T-helper 9 cell (primary cell): ENCODE results near the gene CEP128.

Experiments used
- DNase-seq: peaks from one replicate; pipeline ENCODE4 v3.0.0-alpha.2; 2020

CEP128 gene

DNA sequence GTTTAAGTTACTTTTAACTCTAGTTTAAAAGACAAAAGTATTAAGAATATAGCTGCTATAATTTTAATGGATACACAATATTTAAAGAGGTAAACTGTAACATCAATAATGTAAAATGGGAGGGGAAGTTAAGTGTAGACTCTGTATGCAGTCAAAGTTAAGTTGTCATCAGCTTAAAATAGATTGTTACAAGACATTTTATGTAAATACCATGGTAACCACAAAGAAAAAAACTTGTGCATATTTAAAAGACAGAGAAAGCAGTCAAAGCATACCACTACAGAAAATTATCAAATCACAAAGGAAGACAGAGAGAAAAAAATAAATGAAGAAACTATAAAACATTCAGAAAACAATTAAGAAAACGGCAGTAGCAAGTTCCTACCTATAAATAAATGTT is 73.3 kb downstream of the CEP128 start:
- DNase-seq: no peak

GRCh38 chr14:80867798-80868197 is 73.7 kb downstream of the CEP128 start:
- no peak for DNase-seq

- DNase-seq: no peak
Observed at GRCh38 chr14:80867091-80867490, 74.4 kb downstream of the CEP128 start.

GRCh38 chr14:80865565-80865964 is 76.0 kb downstream of the CEP128 start:
- no peak for DNase-seq

DNA sequence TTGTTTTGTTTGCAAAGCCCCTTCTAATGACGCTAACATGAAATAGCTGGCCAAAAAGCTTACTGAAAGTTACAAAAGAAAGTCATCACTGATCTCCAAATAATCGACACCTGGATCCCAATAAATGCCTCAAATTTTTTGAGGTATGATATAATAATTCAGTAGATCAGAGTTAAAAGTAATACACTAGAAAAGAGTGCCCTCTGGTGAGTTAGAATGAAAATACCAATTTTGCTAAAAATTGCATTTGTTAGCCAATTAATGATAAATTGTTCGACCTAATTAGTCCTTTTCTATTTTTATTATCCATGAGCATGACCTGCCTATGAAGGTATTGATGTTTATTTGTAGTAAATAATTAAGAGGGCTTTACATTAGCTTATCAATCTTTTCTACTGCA is 78.6 kb downstream of the CEP128 start:
- DNase-seq: no peak

GRCh38 chr14:80862541-80862940 is 79.0 kb downstream of the CEP128 start:
- DNase-seq: no peak

DNA sequence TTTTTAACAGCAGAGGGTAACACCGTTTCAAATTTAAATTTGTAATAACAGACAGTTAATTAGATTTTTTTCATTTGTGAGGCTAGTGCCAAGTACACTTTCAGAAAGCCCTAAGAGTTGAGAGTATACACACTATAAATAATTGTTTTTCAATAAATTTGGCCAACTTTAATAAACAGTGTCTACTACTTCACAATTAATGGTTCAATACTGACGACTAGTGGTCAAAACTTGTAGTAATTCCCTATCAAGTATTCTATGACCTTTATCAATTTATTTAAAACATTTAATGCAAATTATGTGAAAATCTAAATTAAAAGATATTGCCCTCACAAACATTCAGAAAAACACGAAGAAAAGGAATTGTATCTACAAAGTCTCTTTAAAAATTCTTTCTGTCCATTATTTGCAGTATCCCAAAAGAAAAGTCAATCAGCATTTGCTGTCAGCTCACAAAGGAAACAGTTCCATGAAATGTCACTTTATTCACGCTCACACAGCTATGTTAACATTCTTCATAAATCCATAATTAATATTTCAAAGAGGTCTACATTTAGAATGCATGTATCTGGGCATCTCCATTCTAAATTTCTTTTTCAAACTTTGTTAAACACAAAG is 91.2 kb downstream of the CEP128 start:
- DNase-seq: no peak

- no peak for DNase-seq
Observed at GRCh38 chr14:80847070-80847469, 94.5 kb downstream of the CEP128 start.

GRCh38 chr14:80845856-80846255 is 95.7 kb downstream of the CEP128 start:
- DNase-seq: no peak

DNA sequence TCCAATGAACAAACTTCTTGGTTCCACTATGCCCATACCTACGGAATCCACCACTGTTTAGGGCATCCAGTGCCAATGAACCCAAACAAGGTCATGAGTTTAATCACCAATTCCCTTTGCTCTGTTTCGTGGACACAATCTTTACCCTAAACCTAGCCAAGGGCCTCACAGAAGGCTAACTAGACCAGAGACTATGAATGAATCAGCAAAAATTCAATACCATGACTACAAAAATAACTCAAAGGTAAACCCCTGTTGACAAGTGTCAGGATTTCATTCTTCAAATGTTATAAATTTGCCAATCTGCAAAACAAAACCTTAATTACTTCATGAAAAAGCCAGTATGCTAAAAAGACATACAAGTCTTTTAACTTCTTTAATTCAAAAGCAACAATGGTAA is 96.7 kb downstream of the CEP128 start:
- DNase-seq: no peak

DNA sequence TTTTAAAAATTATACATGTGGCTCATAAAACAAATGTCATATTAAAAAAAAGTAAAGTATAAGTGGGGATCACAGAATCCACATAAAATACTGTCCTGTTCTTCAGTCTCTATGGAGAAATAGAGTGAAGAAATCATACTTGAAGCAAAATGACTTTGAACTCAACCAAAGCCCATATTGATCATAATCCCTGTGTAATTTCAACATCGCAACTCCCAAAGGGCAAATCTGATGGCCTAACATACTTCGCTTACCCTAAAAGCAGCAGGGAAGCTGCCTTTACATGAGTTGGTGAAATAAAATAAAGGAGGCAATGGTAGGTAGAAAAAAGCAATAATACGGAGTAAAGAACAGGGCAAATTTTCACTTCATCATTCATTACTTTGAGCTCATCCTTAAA is 101.8 kb downstream of the CEP128 start:
- DNase-seq: no peak

DNA sequence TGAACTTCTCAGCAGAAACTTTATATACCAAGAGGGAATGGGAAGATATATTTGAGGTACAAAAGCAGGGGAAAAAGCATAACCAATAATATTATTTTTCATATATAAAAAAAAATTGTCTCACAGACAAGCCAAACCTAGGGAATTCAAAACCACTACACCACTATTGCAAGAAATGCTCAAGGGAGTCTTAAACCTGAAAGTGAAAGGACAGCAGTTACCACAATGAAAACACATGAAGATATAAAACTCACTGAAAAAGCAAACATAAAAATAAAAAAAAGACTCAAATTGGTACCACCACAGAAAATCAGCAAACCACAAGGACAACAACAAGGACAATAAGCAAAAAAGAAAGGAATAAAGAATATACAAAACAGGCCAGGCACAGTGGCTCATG is 131.9 kb downstream of the CEP128 start:
- DNase-seq: no peak

DNA sequence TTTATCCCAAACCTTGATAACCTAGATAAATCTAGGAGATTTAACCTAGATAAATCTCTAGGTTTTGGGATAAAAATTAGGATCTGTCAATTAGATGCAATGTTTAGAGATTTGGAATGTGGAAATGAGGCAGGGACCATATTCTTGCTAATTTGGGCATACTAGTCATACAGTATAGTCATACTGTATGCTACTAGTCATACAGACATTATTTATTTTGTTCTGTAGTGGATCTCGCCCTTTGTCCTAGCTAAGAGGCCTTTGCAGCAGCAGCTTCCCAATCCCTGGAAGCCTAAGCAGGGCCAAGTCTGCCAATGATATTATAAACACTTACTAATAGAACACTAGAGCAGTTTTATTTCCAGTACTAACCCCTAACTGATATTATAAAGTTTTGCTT is 136.4 kb downstream of the CEP128 start:
- no peak for DNase-seq

DNA sequence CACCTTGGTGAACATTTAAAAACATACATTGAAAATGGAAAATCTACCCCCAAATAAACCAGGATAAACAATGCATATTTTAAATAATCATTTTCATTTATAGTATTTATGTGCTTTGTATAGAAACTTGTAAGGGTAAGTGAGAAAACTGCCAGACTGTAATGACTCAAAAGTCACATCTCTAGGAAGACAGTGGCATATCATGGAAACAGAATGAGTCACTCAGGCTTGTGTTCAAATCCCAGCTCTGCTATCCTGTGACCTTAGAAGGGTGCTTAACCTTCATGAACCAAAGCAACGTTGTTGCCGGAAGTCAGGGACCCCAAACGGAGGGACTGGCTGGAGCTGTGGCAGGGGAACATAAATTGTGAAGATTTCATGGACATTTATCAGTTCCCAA is 142.7 kb downstream of the CEP128 start:
- no peak for DNase-seq

GRCh38 chr14:80798211-80798610 is 143.3 kb downstream of the CEP128 start:
- DNase-seq: no peak

DNA sequence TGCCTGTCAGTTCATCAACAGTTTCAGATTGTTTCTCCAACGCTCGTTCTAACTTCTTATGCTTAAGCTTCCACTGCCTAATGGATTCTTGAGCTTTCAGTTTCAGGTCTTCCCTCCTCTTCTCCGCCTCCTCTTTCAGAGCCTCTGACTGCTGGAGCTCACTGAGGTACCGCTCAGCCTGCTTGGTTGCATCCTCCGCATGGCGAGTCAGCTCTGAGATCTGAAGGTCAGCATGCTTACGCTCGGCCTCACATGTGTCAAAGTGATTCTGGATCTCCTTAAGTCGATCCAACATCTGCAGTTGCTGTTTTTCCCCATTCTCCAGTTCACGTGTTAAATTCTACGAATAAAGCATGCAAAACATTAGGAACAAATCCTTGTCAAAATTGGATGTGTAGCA is 148.8 kb downstream of the CEP128 start:
- no peak for DNase-seq

DNA sequence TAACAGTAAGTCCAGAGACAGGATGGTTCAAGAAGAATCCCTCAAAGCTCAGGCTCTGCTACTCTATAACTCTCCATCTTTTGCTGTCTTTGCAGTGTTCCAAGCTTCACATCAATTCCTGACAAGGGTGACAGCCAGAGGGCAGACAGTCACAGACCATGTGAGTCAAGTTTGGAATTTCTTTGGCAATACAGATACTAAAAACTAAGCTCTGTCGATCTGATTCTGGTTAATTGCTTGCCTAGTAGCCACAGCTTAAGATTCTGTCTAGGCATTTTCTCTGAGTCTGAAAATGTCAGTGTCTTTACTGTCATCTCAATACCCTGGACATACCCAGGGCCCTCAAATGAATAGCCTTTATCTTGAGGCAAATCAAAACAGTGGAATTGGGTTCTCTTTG is 153.7 kb downstream of the CEP128 start:
- no peak for DNase-seq

- DNase-seq: no peak
Observed at GRCh38 chr14:80784820-80785219, 156.7 kb downstream of the CEP128 start.

DNA sequence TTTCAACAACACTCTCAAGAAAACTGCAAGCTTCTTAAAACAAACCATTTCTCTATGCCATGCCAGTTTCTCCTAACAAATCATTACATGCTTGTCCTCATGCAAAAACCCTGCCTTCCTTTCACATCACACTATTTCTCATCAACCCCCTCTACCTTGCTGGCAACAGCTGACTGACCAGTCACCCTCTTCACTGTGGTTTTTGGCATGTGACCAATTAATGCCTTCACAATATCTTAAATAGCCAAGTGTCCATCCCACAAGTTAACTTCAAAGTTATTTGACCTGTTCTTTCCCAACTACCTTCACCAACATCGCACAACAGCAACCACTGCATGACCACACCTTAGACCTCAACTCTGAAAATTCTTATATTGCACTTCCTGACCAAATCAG is 159.6 kb downstream of the CEP128 start:
- DNase-seq: no peak

GRCh38 chr14:80780500-80780899 is 161.0 kb downstream of the CEP128 start:
- DNase-seq: no peak

DNA sequence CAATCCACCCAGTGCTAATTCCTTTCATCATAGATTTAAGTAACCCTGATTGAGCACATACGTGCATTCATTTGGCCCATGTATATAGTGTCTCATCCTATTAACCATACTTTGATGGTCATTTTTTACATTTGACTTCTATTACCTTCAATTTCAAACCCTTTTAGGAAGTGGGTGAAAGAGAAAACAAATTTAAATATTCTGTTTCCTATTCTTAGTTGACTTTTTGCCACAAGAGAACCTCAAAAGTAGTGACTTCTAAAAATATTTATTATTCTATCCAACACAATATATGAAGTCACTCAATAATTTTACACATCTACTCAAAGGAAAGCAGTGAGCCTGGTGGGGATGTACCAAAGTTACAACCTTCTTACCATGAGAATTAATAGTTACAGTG is 164.9 kb downstream of the CEP128 start:
- DNase-seq: no peak

- DNase-seq: no peak
Observed at GRCh38 chr14:80776186-80776585, 165.4 kb downstream of the CEP128 start.

GRCh38 chr14:80772504-80772903 is 169.0 kb downstream of the CEP128 start:
- no peak for DNase-seq

DNA sequence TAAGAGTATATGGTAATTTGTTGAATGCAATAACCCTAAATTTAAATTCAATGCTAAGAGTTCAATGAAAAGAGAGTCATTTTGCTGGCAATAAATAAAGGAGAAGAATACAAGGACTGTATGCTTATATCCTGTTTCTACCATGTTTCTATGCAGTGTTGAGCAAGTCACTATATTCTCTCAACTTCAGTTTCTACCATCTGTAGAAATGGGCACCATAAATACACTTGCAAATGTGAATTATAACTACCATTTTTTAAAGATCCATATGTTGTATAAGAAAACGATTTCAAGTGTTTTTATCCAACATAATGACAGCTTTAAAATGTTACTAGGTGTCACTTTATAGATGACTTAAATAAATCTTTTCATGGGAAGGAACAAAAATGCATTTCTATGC is 170.3 kb downstream of the CEP128 start:
- no peak for DNase-seq

DNA sequence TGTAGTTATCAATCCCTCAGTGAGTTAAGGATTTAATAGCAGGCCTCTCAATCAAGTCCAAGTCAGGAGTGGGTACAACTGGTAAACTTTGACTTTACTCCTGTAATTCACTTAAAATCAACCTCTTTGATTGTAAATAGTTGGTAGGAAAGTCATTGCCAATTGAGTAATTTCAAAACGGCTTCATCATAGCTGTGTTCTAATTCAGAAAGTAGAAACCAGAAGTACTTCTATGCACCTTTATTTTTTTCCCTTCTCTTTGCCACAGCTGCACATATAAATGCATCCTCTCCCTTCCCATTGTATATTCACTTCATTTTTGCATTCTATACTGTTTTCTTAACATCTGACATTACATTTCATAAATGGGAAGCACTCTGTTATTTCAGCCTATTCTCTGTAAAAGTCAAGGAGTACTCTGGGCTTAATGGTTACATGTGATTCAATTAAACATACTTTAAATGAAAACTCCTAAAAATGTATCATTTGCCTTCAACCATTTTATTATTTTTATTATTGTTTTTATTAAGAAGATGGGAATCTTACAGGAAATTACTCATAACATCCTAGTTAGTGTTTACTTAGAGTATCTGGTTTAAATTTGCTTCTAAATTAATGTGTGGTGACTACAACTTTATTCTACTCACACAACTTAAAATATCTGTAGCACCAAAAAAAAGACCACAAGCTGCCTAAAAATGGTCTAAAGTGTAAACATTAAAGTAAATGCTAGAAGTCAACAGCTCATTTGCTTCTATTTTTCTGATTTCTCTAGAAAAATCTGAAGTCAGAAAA is 171.2 kb downstream of the CEP128 start:
- no peak for DNase-seq
